Measurements from ENCODE around the gene MET. TPM values are rescaled to one million over a fixed set of nuclear protein-coding genes. Genes with fewer than 3 reads are reported as not detected.

The MET gene
- total and polyA plus RNA-seq, 2 of the 8 experiments (the other 6 are each of a cell fraction or from before 2014, with no cell fraction given), result 3.5 to 12.9 TPM

DNA sequence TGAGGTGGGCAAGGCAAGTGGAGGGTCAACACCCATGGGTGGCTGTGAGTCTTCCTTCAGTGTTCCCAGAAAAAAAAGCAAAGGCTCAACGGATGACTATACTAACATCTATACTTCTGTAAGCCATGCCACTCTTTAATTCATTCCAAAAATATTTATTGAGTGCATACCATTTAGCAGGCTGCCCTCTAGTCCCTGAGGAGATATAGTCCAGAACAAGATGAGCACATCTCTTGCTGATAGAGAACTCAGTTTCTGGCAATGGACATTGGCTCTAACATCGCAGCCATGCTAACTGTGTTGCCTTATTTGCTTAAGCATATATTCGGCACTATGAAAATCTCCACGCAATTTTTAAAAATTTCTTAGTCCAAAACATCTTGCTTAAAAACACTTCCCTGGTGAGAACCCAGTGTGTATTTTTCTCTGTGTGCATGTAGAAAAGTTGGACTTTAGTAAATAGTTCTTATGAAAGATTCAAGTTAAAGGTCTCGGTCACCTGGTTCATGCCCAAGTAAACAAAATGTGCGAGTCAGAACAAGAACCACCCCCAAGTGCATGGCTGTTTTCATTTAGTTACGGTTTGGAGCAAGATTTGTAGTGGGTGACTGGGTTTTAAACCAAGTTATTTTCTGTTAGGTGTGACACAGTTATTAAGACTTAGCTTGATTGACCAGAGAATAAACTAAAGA lies 69.8 kb downstream of the MET start:
- Histone ChIP-seq H4K8ac (ENCODE audit: extremely low read depth, insufficient read depth, low read length) (no peak overlapping the region), H2BK15ac (ENCODE audit: low read length) (no peak overlapping the region), H4K20me1 (replicated peaks in 1 of 2; ENCODE audit: control insufficient read depth in 1 of 2, insufficient read depth in 2 of 2, low read length in 2 of 2) (no peaks in the 10 kb centered on the region), H4K91ac (replicated peaks; ENCODE audit: insufficient read length, low read length) (no peak overlapping the region), H3K36me3 (ENCODE audit: control insufficient read depth in 2 of 4, insufficient read depth in 4 of 4, low read length in 3 of 4) (no peaks in the 10 kb centered on the region), H3K4ac (replicated peaks; ENCODE audit: insufficient read length, low read depth, low read length) (no peak overlapping the region), H3K27ac (ENCODE audit: low read depth, low read length) (no peak overlapping the region), H3K27me3 (replicated peaks in 1 of 4; ENCODE audit: control insufficient read depth in 3 of 4, extremely low read depth in 1 of 4, insufficient read depth in 3 of 4, low read length in 3 of 4) (no peaks in the 10 kb centered on the region), H3K18ac (ENCODE audit: extremely low read depth, low read length) (no peak overlapping the region), H3K23me2 (ENCODE audit: low read depth, low read length) (no peaks in the 10 kb centered on the region), H3K9me3 (ENCODE audit: insufficient read depth in 2 of 2, low read depth in 1 of 2, low read length in 1 of 2) (no peaks in the 10 kb centered on the region), H3K4me1 (replicated peaks in 1 of 4; ENCODE audit: control insufficient read depth in 3 of 4, insufficient read depth in 4 of 4, low read length in 3 of 4) (peaks cover 0 to 4% (median 2%) of the 10 kb centered on the region in 4 experiments; a peak in 2 of 7 replicates), H2BK12ac (ENCODE audit: low read depth, low read length) (no peak overlapping the region), H2AFZ (ENCODE audit: low read length) (no peak overlapping the region), H2BK120ac (replicated peaks; ENCODE audit: low read depth, low read length) (no peak overlapping the region), H3K4me3 (ENCODE audit: extremely low read depth in 1 of 4, insufficient read depth in 2 of 4, low read depth in 3 of 4, low read length in 4 of 4) (no peak overlapping the region), H3K56ac (replicated peaks; ENCODE audit: insufficient read length, low read depth, low read length) (no peak overlapping the region), H2BK20ac (ENCODE audit: low read length) (no peak overlapping the region), H4K5ac (ENCODE audit: insufficient read length, low read depth, low read length) (no peak overlapping the region), H3K23ac (ENCODE audit: insufficient read length) (no peak overlapping the region), H3K79me2 (ENCODE audit: control insufficient read depth in 1 of 2, insufficient read depth in 2 of 2, low read length in 2 of 2) (no peaks in the 10 kb centered on the region), H2BK5ac (ENCODE audit: low read depth, low read length) (no peak overlapping the region), H3K79me1 (ENCODE audit: low read depth, low read length) (no peaks in the 10 kb centered on the region), H2AK5ac (ENCODE audit: low read depth, low read length) (no peak overlapping the region), H3K14ac (ENCODE audit: insufficient read length) (no peak overlapping the region), H3K9ac (replicated peaks in 1 of 4; ENCODE audit: extremely low read depth in 1 of 4, low read depth in 3 of 4, low read length in 3 of 4) (no peak overlapping the region), H3K4me2 (ENCODE audit: insufficient read depth in 1 of 2, low read depth in 2 of 2, low read length in 2 of 2) (no peak overlapping the region)
- FAIRE-seq, result no peak
- DNase-seq (ENCODE audit: low read depth in 1 of 2, low spot score in 2 of 2), result no peak
- ChIA-PET CTCF (ENCODE audit: partially characterized antibody) (interaction anchor here (1.2 kb wide), 1 partner anchor 28 kb away, joined by 4 read pairs; no protein-coding TSS in a partner anchor), POLR2A (ENCODE audit: partially characterized antibody) (no interaction called here)
- 94% methylated on average over 7 of the region's 7 CpGs; no CpG with 5 or more reads in 1 of the 2 experiments for WGBS, 2 experiments (ENCODE audit: extremely low coverage in 1 of 2, insufficient coverage in 1 of 2, insufficient read length in 1 of 2, insufficient replicate concordance in 2 of 2, low coverage in 1 of 2, low lambda C conversion rate in 2 of 2, missing lambda C conversion rate in 1 of 2)
- no peak for TF ChIP-seq SP2 (IDR thresholded peaks at IDR 0.05; ENCODE audit: low read length)
- no peak for TF ChIP-seq JUND (IDR thresholded peaks at IDR 0.05; ENCODE audit: low read length)
- TF ChIP-seq POLR2A (IDR thresholded peaks at IDR 0.05; ENCODE audit: control extremely low read depth in 1 of 2, low read depth in 2 of 2, low read length in 2 of 2), result no peak
- TF ChIP-seq ZNF274 (IDR thresholded peaks at IDR 0.05; ENCODE audit: borderline replicate concordance, extremely low read depth, low read length), result no peak
- no peak for TF ChIP-seq EGR1 (IDR thresholded peaks at IDR 0.05; ENCODE audit: borderline replicate concordance, low read depth, low read length)
- no peak for TF ChIP-seq CREB1 (IDR thresholded peaks at IDR 0.05)
- TF ChIP-seq CEBPB (IDR thresholded peaks at IDR 0.05; ENCODE audit: low read depth, low read length), result no peak
- no peak for TF ChIP-seq EP300 (IDR thresholded peaks at IDR 0.05; ENCODE audit: borderline replicate concordance in 1 of 2, low read depth in 2 of 2, low read length in 2 of 2)
- TF ChIP-seq ASH2L (IDR thresholded peaks at IDR 0.05; ENCODE audit: low read length), result no peak
- TF ChIP-seq SP4 (IDR thresholded peaks at IDR 0.05; ENCODE audit: low read length), result no peak
- TF ChIP-seq, protein P1, sequence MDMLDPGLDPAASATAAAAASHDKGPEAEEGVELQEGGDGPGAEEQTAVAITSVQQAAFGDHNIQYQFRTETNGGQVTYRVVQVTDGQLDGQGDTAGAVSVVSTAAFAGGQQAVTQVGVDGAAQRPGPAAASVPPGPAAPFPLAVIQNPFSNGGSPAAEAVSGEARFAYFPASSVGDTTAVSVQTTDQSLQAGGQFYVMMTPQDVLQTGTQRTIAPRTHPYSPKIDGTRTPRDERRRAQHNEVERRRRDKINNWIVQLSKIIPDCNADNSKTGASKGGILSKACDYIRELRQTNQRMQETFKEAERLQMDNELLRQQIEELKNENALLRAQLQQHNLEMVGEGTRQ (IDR thresholded peaks at IDR 0.05; ENCODE audit: low read length), result no peak
- no peak for TF ChIP-seq RBBP5 (IDR thresholded peaks at IDR 0.05; ENCODE audit: borderline replicate concordance, low read depth, low read length)
- TF ChIP-seq CTBP2 (IDR thresholded peaks at IDR 0.05; ENCODE audit: borderline replicate concordance, insufficient read depth, insufficient read length, low read length), result no peak
- no peak for TF ChIP-seq RXRA (IDR thresholded peaks at IDR 0.05; ENCODE audit: insufficient read depth, low read depth, low read length)
